Lung (tissue), 12 donors: Measurements from ENCODE around the gene SLC10A1. TPM values are rescaled to one million over a fixed set of nuclear protein-coding genes. Genes with fewer than 3 reads are reported as not detected.

Source experiments
- ATAC-seq: fragments of 200-7000 bp; cut with Tn5 transposase; one replicate; pipeline ENCODE4 v1.9.1; 2020; ENCODE audit warnings: moderate number of reproducible peaks; ENCODE audit not compliant: insufficient read depth, low FRiP score
- DNase-seq, 3 donors: peaks; one replicate each; pipeline ENCODE4 v3.0.0-alpha.2; 2013 to 2017
- H3K27ac ChIP-seq, 2 donors: one replicate each; pipeline ENCODE4 v1.5.1; 2013; ENCODE audit warnings: mild to moderate bottlenecking in 2 of 2, moderate library complexity in 2 of 2, control low read depth in 1 of 2, inconsistent platforms in 1 of 2, low read depth in 1 of 2, low read length in 1 of 2
- H3K27me3 ChIP-seq, 3 donors: one replicate each; pipeline ENCODE4 v1.5.1; 2013; ENCODE audit warnings: low read length in 2 of 3; ENCODE audit not compliant: control insufficient read depth in 3 of 3, insufficient read depth in 3 of 3
- H3K36me3 ChIP-seq, 4 donors: one replicate each; pipeline ENCODE4 v1.5.1; 2013; ENCODE audit warnings: low read length in 4 of 4, mild to moderate bottlenecking in 1 of 4, moderate library complexity in 1 of 4; ENCODE audit not compliant: control insufficient read depth in 4 of 4, insufficient read depth in 4 of 4
- H3K4me1 ChIP-seq, 5 donors: one replicate each; pipeline ENCODE4 v1.5.1; 2013; ENCODE audit warnings: low read length in 5 of 5, mild to moderate bottlenecking in 2 of 5, moderate library complexity in 1 of 5; ENCODE audit not compliant: control insufficient read depth in 5 of 5, insufficient read depth in 5 of 5
- H3K4me3 ChIP-seq: one replicate; pipeline ENCODE4 v1.5.1; 2013; ENCODE audit warnings: mild to moderate bottlenecking, control low read depth, moderate library complexity
- H3K9ac ChIP-seq, 2 donors: one replicate each; pipeline ENCODE4 v1.5.1; 2013; ENCODE audit warnings: low read length in 2 of 2, control low read depth in 1 of 2; ENCODE audit not compliant: insufficient read depth in 1 of 2
- H3K9me3 ChIP-seq, 4 donors: one replicate each; pipeline ENCODE4 v1.5.1; 2013; ENCODE audit warnings: low read length in 3 of 4, mild to moderate bottlenecking in 1 of 4, moderate library complexity in 1 of 4; ENCODE audit not compliant: control insufficient read depth in 4 of 4, insufficient read depth in 3 of 4
- CTCF ChIP-seq: IDR thresholded peaks from 2 replicates; pipeline ENCODE4 v1.5.1; 2012; ENCODE audit warnings: mild to moderate bottlenecking; ENCODE audit errors: control extremely low read depth, extremely low read depth
- WGBS, 2 donors: extraction: QIAGEN DNeasy Blood & Tissue Kit; methylation state at CpG; one replicate each; pipeline ENCODE4 v1.1.7; 2013; 5-methylcytosine and 5-hydroxymethylcytosine counted together
- polyA plus RNA-seq, 2 donors: library from polyadenylated mRNA; stranded (reverse); fragments of 200-250 nt; gene quantifications; one replicate each; pipeline ENCODE4 v1.2.1, GENCODE V29; 2013
- total RNA-seq, 2 donors: library from RNA; depleted of rRNA in 1 of 2; stranded (reverse); fragments of >200 nt in 1 of 2; gene quantifications; one replicate each; pipeline ENCODE4 v1.2.1, GENCODE V29; 2014 to 2021
- donor health status: control.
- donor health status: control.
- donor health status: Bipolar disorder and iron deficiency.
- donor health status: healthy.
- donor health status: DM: yes; HTN: yes; CAD: no.

Gene SLC10A1
- total and polyA plus RNA-seq, 4 donors: not detected

GRCh38 chr14:69811227-69811867, 14.3 kb upstream of the SLC10A1 start:
- ATAC-seq (no peak), DNase-seq (no peak)
- H3K27ac ChIP-seq: no peak overlapping the region
- no peaks in the 10 kb centered on the region for H3K36me3 ChIP-seq
- no peak overlapping the region for H3K9ac ChIP-seq
- no peaks in the 10 kb centered on the region for H3K4me1 ChIP-seq
- WGBS, 2 donors: 71 to 80% methylated on average over 13 of the region's 13 CpGs
- no peaks in the 10 kb centered on the region for H3K9me3 ChIP-seq
- no peak for TF ChIP-seq CTCF
- H3K4me3 ChIP-seq: no peak overlapping the region
- H3K27me3 ChIP-seq: no peaks in the 10 kb centered on the region

- no peaks in the 10 kb centered on the region for H3K36me3 ChIP-seq
- H3K9me3 ChIP-seq: no peaks in the 10 kb centered on the region
- ATAC-seq (no peak), DNase-seq (no peak)
- 87 to 89% methylated on average over 12 of the region's 12 CpGs for WGBS, 2 donors
- no peaks in the 10 kb centered on the region for H3K4me1 ChIP-seq
- no peaks in the 10 kb centered on the region for H3K27me3 ChIP-seq
- no peak overlapping the region for H3K27ac ChIP-seq
- no peak overlapping the region for H3K9ac ChIP-seq
- no peak for TF ChIP-seq CTCF
- H3K4me3 ChIP-seq: no peak overlapping the region
These were observed 12.1 kb upstream of the SLC10A1 start for GRCh38 chr14:69808919-69809808.

GRCh38 chr14:69807192-69807591, 10.2 kb upstream of the SLC10A1 start:
- ATAC-seq (no peak), DNase-seq (no peak)
- H3K4me3 ChIP-seq: no peak overlapping the region
- no peaks in the 10 kb centered on the region for H3K36me3 ChIP-seq
- TF ChIP-seq CTCF: no peak
- H3K27ac ChIP-seq: no peak overlapping the region
- WGBS, 2 donors: 90 to 96% methylated on average over 1 of the region's 1 CpG
- no peaks in the 10 kb centered on the region for H3K27me3 ChIP-seq
- H3K9me3 ChIP-seq: no peaks in the 10 kb centered on the region
- H3K4me1 ChIP-seq: no peaks in the 10 kb centered on the region
- H3K9ac ChIP-seq: no peak overlapping the region
